Omental fat pad (tissue), 4 donors: ENCODE data around the gene MAP3K13. TPM values are rescaled to one million over a fixed set of nuclear protein-coding genes. Genes with fewer than 3 reads are reported as not detected.

Source experiments
- ATAC-seq: fragments of 150-250 bp; one replicate; pipeline ENCODE4 v1.9.1; 2016; ENCODE audit warnings: mild to moderate bottlenecking, moderate library complexity; ENCODE audit not compliant: low FRiP score
- DNase-seq: peaks from one replicate; pipeline ENCODE4 v3.0.0-alpha.2; 2019; ENCODE audit warnings: low spot score
- CTCF ChIP-seq, 3 donors: fragments of 450-650 bp; IDR thresholded peaks; one replicate each; pipeline ENCODE4 v1.5.1; 2016 to 2017; ENCODE audit warnings: antibody characterized with exemption in 3 of 3, mild to moderate bottlenecking in 3 of 3, moderate library complexity in 2 of 3
- total RNA-seq, 4 donors: library from RNA; depleted of rRNA; stranded (reverse); fragments of >200 nt; gene quantifications; one replicate each; pipeline ENCODE4 v1.1.0, GENCODE V29; 2016

The MAP3K13 gene
- total RNA-seq, 4 donors from 2014 or later, result 12.4 to 17.8 (median 16.3) TPM

- DNase-seq (no peak), ATAC-seq (no peak)
- no peak for TF ChIP-seq CTCF (IDR thresholded peaks at IDR 0.05)
Observed at GRCh38 chr3:185341616-185342458, 21.1 kb upstream of the MAP3K13 start.

GRCh38 chr3:185342459-185343174 lies 20.3 kb upstream of the MAP3K13 start:
- ATAC-seq (no peak), DNase-seq (no peak)
- TF ChIP-seq CTCF (IDR thresholded peaks at IDR 0.05), result no peak

- no peak for TF ChIP-seq CTCF (IDR thresholded peaks at IDR 0.05)
- no peak for ATAC-seq
- DNase-seq, result no peak
Observed at GRCh38 chr3:185347399-185347798, 15.5 kb upstream of the MAP3K13 start.

- ATAC-seq (no peak), DNase-seq (no peak)
- no peak for TF ChIP-seq CTCF (IDR thresholded peaks at IDR 0.05)
Observed at GRCh38 chr3:185350841-185351240, 12.1 kb upstream of the MAP3K13 start.

- ATAC-seq (no peak), DNase-seq (no peak)
- no peak for TF ChIP-seq CTCF (IDR thresholded peaks at IDR 0.05)
Observed at GRCh38 chr3:185351396-185351795, 11.5 kb upstream of the MAP3K13 start.

GRCh38 chr3:185353225-185353624 lies 9.7 kb upstream of the MAP3K13 start:
- TF ChIP-seq CTCF (IDR thresholded peaks at IDR 0.05), result no peak
- ATAC-seq, result no peak
- DNase-seq, result no peak
